HG03060 (cell line): Measurements from ENCODE around the gene OR5T2.
"Not testable (repeated sequence)": the region's sequence is repeated elsewhere in the genome, so short reads cannot be mapped to it uniquely, and the experiment has no call there.

ENCODE experiments used
- ATAC-seq: cut with Tn5 transposase; IDR thresholded peaks from one replicate; pipeline ENCODE4 v1.9.1; 2021; ENCODE audit warnings: low read depth, moderate number of reproducible peaks; ENCODE audit not compliant: unreplicated experiment

Gene OR5T2

DNA sequence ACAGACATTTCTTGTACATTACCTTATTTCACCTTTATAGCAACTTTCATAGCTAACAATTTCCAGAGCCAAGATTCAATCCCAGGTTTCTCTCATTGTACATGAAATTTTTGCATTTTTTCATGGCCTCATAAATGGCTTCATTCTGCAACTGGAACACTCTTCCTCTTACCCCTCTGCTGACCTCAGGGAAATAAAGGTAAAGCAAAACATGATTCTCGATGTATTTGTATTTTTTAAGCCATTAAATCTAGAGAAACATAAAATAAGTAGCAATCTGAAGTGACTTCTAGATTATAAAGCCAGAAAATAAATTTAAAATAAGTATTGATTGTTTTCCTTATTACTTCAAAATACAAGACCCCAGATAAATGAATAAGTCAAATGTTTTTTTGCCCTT is at the start of gene OR5T2:
OR5T2 (minus strand) TSS at position 101 of the 400 bp plus-strand sequence. CDS start 1,193 bp downstream, outside the sequence.
- ATAC-seq: no peak

DNA sequence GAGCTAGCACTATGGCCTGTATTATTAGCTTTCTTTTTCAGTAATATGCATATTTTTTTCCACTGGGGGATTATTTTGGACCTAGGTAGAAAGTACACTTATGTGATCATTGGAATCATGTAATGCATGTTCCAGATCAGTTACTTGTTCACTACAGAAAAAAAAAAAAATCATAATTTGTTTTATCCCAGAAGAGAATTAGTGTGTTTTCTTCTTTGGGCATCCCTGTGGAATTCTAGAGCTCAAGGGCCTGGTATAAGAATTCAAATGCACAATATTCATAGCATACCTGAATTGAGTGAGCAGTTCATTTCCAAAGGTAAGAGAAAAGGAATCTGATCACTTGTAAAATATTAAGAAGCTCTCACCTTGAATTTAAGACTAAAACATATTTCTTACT is 39.8 kb upstream of the OR5T2 start, which contains the start of gene OR5T1:
OR5T1 (plus strand) TSS at position 301 of the 400 bp plus-strand sequence. CDS start 1,485 bp downstream, outside the sequence.
- ATAC-seq: no peak

DNA sequence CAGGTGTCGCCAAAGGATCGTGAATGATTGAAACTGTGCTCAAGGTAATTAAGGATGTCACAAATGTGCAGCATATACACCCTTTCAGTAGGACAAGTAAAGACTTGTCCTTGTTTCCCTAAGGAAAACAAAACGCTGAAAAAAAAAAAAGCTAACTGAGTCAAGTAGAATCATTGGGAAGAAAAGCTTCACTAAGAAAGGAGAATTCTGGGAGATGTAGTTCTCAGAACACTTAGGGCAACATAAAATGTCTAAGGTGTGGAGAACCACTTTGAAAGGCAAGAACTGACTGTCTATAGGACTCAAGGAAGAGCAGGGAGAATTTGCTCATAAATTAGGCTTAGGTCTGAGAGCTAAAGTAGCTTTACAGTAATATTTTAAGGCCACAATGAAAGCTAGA is 37.0 kb upstream of the OR5T2 start:
- ATAC-seq: no peak

DNA sequence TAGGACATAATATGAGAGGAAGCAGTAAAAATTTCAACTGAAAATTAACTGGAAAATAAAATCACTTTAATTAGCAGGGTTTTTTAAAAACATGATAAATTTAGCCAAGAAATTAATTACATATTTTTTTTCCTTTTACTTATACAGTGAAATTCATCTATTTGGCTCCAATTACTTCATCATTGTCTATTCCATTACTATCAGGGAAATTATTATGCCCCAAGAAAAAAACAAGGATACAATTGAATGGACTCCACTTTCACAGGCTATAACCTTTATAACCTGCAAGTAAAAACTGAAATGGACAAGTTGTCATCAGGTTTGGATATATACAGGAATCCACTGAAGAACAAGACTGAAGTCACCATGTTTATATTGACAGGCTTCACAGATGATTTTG is 17.9 kb upstream of the OR5T2 start, which contains the start of gene OR5T3:
OR5T3 (plus strand) TSS at position 301 of the 400 bp plus-strand sequence; CDS start at position 301, 0 bp downstream.
- ATAC-seq: no peak

DNA sequence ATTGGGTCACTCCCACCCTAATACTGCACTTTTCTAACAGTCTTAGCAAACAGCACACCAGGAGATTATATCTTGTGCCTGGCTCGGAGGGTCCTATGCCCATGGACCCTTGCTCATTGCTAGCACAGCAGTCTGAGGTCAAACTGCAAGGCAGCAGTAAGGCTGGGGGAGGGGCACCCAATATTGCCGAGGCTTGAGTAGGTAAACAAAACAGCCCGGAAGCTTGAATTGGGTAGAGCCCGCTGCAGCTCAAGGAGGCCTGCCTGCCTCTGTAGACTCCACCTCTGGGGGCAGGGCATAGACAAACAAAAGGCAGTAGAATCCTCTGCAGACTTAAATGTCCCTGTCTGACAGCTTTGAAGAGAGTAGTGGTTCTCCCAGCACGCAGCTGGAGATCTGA is 14.3 kb downstream of the OR5T2 start:
- not testable (repeated sequence) for ATAC-seq

DNA sequence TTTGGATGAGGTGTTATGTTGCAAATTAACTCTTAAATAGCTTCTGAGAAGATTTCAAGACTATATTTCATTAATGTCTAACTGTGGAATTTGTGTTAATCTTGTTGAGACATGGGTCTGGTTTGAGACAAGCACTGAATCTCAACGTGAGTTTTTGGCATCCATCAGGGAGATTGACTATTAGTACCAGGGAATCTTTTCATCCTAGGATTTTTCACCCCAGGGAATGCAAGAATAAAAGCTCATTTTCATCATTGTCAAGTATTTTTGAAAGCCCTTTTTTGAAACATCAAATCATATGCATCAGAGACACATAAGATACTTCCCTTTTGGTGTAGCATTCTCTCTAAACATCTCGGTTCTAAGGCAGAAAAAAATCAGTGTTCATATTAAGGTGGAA is 19.5 kb downstream of the OR5T2 start:
- no peak for ATAC-seq

DNA sequence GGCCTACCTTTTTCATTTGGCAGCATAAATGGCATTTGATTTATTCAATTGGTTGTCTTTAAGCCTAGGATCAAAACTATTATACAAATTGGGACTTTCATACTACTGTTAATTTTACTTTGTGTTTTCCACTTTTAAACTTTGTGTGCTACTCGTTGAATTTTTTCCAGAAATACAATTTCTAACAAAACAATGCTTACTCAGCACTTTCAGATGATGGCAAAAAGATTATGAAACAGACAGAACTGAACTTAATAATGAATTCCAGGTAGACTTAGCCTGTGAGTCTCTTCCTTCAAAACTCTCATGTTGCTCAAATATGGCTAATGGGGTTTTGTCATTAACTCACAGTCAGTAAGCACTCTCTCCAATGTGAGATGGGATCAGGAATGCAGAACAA is 26.3 kb downstream of the OR5T2 start:
- ATAC-seq: no peak

DNA sequence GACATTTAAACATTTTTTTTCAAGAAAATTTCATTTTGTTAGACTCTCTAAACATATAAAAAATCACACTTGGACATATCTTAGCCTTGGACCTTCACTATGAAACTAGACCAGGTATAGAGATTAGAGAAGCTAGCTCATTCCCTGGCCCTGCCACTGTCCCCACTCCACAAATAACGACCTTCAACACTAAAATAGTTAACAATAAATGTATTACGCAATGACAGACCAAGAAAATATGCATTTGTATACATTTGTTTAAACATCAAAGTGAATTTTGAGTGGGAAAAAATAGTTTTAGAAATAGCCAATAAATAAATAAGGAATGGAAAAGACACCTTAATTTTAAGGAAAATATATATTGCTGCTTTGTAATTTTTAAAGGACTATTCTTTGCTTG is 36.7 kb downstream of the OR5T2 start:
- ATAC-seq: no peak

DNA sequence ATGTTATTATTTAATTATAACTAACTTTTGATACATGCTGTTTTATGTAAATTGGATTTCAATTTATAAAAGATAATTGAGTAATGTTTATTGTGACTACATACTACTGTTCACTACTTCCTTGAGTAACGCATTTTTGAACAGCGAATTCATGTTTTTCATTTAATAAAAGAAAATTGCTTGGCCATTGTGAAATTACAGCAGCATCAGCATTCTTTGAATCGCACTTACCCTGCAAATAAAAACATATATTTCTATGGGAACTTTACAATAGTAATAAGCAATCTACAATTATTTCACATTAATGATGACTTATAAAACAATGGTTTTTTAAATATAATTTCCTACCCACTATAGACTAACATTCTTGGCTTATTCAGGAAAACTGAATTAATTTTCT is 37.4 kb downstream of the OR5T2 start:
- ATAC-seq: no peak

DNA sequence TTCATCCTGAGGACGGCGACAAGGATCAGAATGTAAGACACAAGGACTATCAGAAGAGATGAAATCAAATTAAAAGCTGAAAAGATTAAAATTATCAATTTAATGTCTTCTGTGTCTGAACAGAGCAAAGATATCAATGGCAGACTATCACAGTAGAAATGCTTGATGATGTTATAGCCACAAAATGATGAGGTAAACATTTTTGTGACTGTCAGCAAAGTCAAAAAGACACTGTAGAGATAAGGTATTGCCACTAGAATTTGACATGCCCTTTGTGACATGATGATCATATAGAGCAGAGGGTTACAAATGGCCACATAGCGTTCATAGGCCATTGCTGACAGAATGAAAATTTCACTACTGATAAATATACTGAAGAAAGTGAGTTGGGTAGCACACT is 45.5 kb downstream of the OR5T2 start:
- no peak for ATAC-seq

DNA sequence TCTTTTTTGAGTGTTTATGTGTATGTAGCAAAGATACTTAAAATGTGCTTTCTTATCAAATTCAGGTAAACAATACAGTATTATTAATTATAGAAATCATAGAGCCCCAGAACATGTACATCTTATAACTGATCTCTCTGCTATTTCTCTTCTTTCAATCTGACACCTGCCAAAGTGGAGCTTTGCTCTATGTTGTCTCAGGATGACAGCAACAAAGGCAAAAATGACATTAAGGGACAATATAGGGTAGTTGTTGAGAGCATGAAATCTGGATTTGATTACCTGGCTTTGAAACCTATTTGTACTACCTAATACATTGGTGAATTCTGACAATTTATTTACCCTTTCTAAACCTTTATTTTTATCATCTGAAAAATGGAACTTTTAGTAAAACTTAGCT is 50.6 kb downstream of the OR5T2 start:
- ATAC-seq: no peak
